Neuronal stem cell (in vitro differentiated cells): ENCODE measurements around the gene RNF11.
"Not testable (repeated sequence)": the region's sequence is repeated elsewhere in the genome, so short reads cannot be mapped to it uniquely, and the experiment has no call there.

Experiments used
- DNase-seq: peaks from one replicate; pipeline ENCODE4 v3.0.0-alpha.2; 2013; ENCODE audit warnings: low spot score
- H2AFZ ChIP-seq: one replicate; pipeline ENCODE4 v1.6.1; 2013; ENCODE audit warnings: mild to moderate bottlenecking, low read length, inconsistent platforms
- H2AK5ac ChIP-seq: 2 replicates; pipeline ENCODE4 v1.6.1; 2013; ENCODE audit warnings: low read depth, mild to moderate bottlenecking, inconsistent platforms, low read length, moderate library complexity, mixed read lengths
- H2BK120ac ChIP-seq: 2 replicates; pipeline ENCODE4 v1.6.1; 2013; ENCODE audit warnings: low read depth, mild to moderate bottlenecking, inconsistent platforms, low read length, moderate library complexity, mixed read lengths
- H2BK12ac ChIP-seq: one replicate; pipeline ENCODE4 v1.6.1; 2013; ENCODE audit warnings: low read length, inconsistent platforms
- H2BK15ac ChIP-seq: 2 replicates; pipeline ENCODE4 v1.6.1; 2013; ENCODE audit warnings: mild to moderate bottlenecking, low read length, inconsistent platforms, mixed read lengths
- H2BK5ac ChIP-seq: one replicate; pipeline ENCODE4 v1.6.1; 2013; ENCODE audit warnings: inconsistent platforms, mild to moderate bottlenecking, low read length, moderate library complexity
- H3K14ac ChIP-seq: one replicate; pipeline ENCODE4 v1.6.1; 2013; ENCODE audit warnings: low read length, inconsistent platforms
- H3K18ac ChIP-seq: 2 replicates; pipeline ENCODE4 v1.6.1; 2013; ENCODE audit warnings: low read length, inconsistent platforms
- H3K23ac ChIP-seq: 2 replicates; pipeline ENCODE4 v1.6.1; 2013; ENCODE audit warnings: low read depth, mild to moderate bottlenecking, mixed read lengths, low read length, inconsistent platforms; ENCODE audit not compliant: poor library complexity
- H3K27ac ChIP-seq: replicated peaks from 3 replicates; pipeline ENCODE4 v1.5.1; 2013; ENCODE audit warnings: low read length, inconsistent platforms
- H3K27me3 ChIP-seq, 3 experiments: 2 replicates each; pipeline ENCODE4 v1.6.1; 2013; ENCODE audit warnings: low read length in 3 of 3, mild to moderate bottlenecking in 2 of 3, inconsistent platforms in 1 of 3, low read depth in 1 of 3, mixed read lengths in 1 of 3, moderate library complexity in 1 of 3; ENCODE audit not compliant: control insufficient read depth in 3 of 3, insufficient read depth in 3 of 3
- H3K36me3 ChIP-seq, 2 donors: replicated peaks in 1 of 2; 2 replicates each; pipeline ENCODE4 v1.6.1; 2013; ENCODE audit warnings: low read length in 2 of 2; ENCODE audit not compliant: control insufficient read depth in 2 of 2, insufficient read depth in 2 of 2
- H3K4ac ChIP-seq: 2 replicates; pipeline ENCODE4 v1.6.1; 2013; ENCODE audit warnings: inconsistent platforms, mild to moderate bottlenecking, low read length, moderate library complexity
- H3K4me1 ChIP-seq, 2 donors: 1 replicate in 1 of 2; 2 replicates in 1 of 2; pipeline ENCODE4 v1.6.1; 2013; ENCODE audit warnings: low read length in 2 of 2, low read depth in 1 of 2; ENCODE audit not compliant: control insufficient read depth in 2 of 2, insufficient read depth in 1 of 2
- H3K4me2 ChIP-seq: one replicate; pipeline ENCODE4 v1.6.1; 2013; ENCODE audit warnings: mild to moderate bottlenecking, low read length, inconsistent platforms; ENCODE audit not compliant: insufficient read depth, poor library complexity, severe bottlenecking
- H3K4me3 ChIP-seq, 2 donors: 2 replicates each; pipeline ENCODE4 v1.5.1; 2013; ENCODE audit warnings: low read length in 2 of 2, mild to moderate bottlenecking in 2 of 2, inconsistent platforms in 1 of 2, moderate library complexity in 1 of 2
- H3K79me1 ChIP-seq: one replicate; pipeline ENCODE4 v1.6.1; 2013; ENCODE audit warnings: low read depth, mild to moderate bottlenecking, inconsistent platforms, low read length, moderate library complexity
- H3K9ac ChIP-seq: one replicate; pipeline ENCODE4 v1.6.1; 2013; ENCODE audit warnings: mild to moderate bottlenecking, low read depth, low read length, inconsistent platforms; ENCODE audit not compliant: poor library complexity
- H3K9me3 ChIP-seq, 2 donors: replicated peaks in 1 of 2; 2 replicates each; pipeline versions ENCODE3 to v1.6.1; 2013; ENCODE audit warnings: low read length in 2 of 2, mild to moderate bottlenecking in 2 of 2, inconsistent platforms in 1 of 2, low read depth in 1 of 2, mixed read lengths in 1 of 2, moderate library complexity in 1 of 2; ENCODE audit not compliant: control insufficient read depth in 2 of 2, insufficient read depth in 1 of 2
- H4K8ac ChIP-seq: one replicate; pipeline ENCODE4 v1.6.1; 2013; ENCODE audit warnings: low read depth, mild to moderate bottlenecking, inconsistent platforms, low read length, moderate library complexity
- H4K91ac ChIP-seq: one replicate; pipeline ENCODE4 v1.6.1; 2013; ENCODE audit warnings: low read length, low read depth, mild to moderate bottlenecking, inconsistent platforms; ENCODE audit not compliant: poor library complexity
- WGBS, 2 donors: extraction: QIAGEN DNeasy Blood & Tissue Kit; methylation state at CpG; one replicate each; pipeline ENCODE4 v1.1.7; 2013; ENCODE audit warnings: missing lambda C conversion rate in 2 of 2, mixed read lengths in 1 of 2; ENCODE audit not compliant: insufficient read length in 2 of 2, insufficient replicate concordance in 1 of 2; ENCODE audit errors: extremely low coverage in 2 of 2; 5-methylcytosine and 5-hydroxymethylcytosine counted together

Gene RNF11

DNA sequence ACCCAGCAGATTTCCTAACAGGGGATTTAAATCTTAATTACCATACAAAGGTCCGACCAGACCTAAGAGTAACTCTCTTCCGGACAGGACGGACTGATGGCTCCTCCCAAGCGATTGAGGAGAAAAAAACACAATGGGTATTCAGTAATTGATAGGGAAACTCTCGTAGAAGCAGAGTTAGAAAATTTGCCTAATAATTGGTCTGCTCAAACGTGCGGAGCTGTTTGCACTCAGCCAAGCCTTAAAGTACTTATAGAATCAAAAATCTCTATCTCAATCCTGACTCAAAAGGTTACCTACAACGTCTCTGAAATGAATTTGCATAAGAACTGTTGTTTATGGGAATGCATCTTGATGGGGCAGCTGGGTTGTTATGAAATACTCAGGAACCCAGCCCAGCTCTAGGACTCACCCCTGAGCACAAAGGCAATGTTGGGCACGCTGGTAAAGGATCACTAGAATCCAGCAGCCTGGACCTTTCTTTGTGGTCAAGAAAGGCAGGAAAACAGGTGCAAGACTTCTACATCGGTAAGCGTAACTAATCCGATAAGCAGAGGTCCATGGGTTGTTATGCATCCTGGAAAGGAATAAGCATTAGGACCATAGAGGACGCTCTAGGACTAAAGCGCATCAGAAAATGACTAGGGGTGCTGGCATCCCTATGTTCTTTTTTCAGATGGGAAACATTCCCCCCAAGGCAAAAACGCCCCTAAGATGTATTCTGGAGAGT lies 8.7 kb upstream of the RNF11 start:
- not testable (repeated sequence) for DNase-seq, H3K27me3 ChIP-seq, H4K91ac ChIP-seq, H4K8ac ChIP-seq, H3K18ac ChIP-seq, H2BK120ac ChIP-seq, H3K4ac ChIP-seq, H3K4me1 ChIP-seq, H3K23ac ChIP-seq, H2AFZ ChIP-seq, H3K27ac ChIP-seq, H2BK15ac ChIP-seq, H3K9me3 ChIP-seq, H3K14ac ChIP-seq, H3K36me3 ChIP-seq, H3K4me2 ChIP-seq, H3K79me1 ChIP-seq, H2BK5ac ChIP-seq, H2BK12ac ChIP-seq, H3K4me3 ChIP-seq, H2AK5ac ChIP-seq, H3K9ac ChIP-seq
- WGBS, 2 donors = no CpG with 5 or more reads among the region's 15 CpGs

GRCh38 chr1:51228471-51228870 lies 7.6 kb upstream of the RNF11 start:
- not testable (repeated sequence) for H2BK120ac ChIP-seq, H3K27ac ChIP-seq, H3K27me3 ChIP-seq, H2BK5ac ChIP-seq, H3K23ac ChIP-seq, H3K36me3 ChIP-seq, H2BK15ac ChIP-seq, H3K9me3 ChIP-seq, H3K4me2 ChIP-seq, H3K79me1 ChIP-seq, H3K4me3 ChIP-seq, H4K91ac ChIP-seq, H2AK5ac ChIP-seq, H3K9ac ChIP-seq, H2BK12ac ChIP-seq, H4K8ac ChIP-seq, H3K18ac ChIP-seq, H2AFZ ChIP-seq, H3K4ac ChIP-seq, H3K4me1 ChIP-seq, H3K14ac ChIP-seq, DNase-seq
- no CpG with 5 or more reads among the region's 11 CpGs for WGBS, 2 donors

GRCh38 chr1:51230501-51231078 lies 5.5 kb upstream of the RNF11 start:
- no peaks in the 10 kb centered on the region for H3K79me1 ChIP-seq
- H3K4me3 ChIP-seq = no peak overlapping the region
- no CpG with 5 or more reads among the region's 5 CpGs for WGBS, 2 donors
- H2BK120ac ChIP-seq = no peak overlapping the region
- no peak overlapping the region for H2AFZ ChIP-seq
- no peak overlapping the region for H3K18ac ChIP-seq
- H3K9me3 ChIP-seq = no peaks in the 10 kb centered on the region
- no peak overlapping the region for H3K9ac ChIP-seq
- no peaks in the 10 kb centered on the region for H3K36me3 ChIP-seq
- H3K27me3 ChIP-seq = peaks cover 0 to 3% (median 0%) of the 10 kb centered on the region in 3 experiments
- no peak overlapping the region for H2BK12ac ChIP-seq
- no peak overlapping the region for H3K4ac ChIP-seq
- H3K27ac ChIP-seq = no peak overlapping the region
- no peak overlapping the region for H3K4me2 ChIP-seq
- no peak overlapping the region for H3K23ac ChIP-seq
- no peak overlapping the region for H4K91ac ChIP-seq
- no peak overlapping the region for H2AK5ac ChIP-seq
- H3K14ac ChIP-seq = no peak overlapping the region
- peaks cover 4 to 9% of the 10 kb centered on the region in 2 donors for H3K4me1 ChIP-seq
- no peak overlapping the region for H4K8ac ChIP-seq
- no peak for DNase-seq
- no peak overlapping the region for H2BK15ac ChIP-seq
- H2BK5ac ChIP-seq = no peak overlapping the region

DNA sequence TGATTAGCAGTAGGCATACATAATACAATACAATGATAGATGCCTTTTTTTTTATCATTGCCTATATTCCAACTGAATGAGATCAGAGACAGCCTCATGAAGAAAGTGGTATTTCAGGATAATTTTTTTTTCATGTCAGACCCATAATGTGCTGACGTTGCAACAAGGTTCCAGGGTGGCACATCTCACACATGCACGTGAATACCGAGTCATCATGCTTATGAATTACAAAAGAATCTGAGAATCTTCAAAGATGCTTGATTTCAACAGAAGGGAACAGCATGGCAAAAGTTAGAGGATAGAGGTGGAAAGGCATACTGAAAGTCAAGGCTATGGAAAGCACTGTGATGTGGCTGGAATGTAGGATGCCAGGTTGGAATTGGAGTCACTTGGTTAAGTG lies 5.0 kb upstream of the RNF11 start:
- H3K27ac ChIP-seq = no peak overlapping the region
- no peak overlapping the region for H3K14ac ChIP-seq
- no peak overlapping the region for H3K9ac ChIP-seq
- no peak overlapping the region for H2BK5ac ChIP-seq
- peaks cover 0 to 3% (median 0%) of the 10 kb centered on the region in 3 experiments for H3K27me3 ChIP-seq
- H3K4ac ChIP-seq = no peak overlapping the region
- H3K4me3 ChIP-seq = no peak overlapping the region
- H2AFZ ChIP-seq = no peak overlapping the region
- no peak overlapping the region for H4K91ac ChIP-seq
- H2BK15ac ChIP-seq = no peak overlapping the region
- H3K23ac ChIP-seq = no peak overlapping the region
- no peaks in the 10 kb centered on the region for H3K9me3 ChIP-seq
- H2AK5ac ChIP-seq = no peak overlapping the region
- H2BK12ac ChIP-seq = no peak overlapping the region
- no peak for DNase-seq
- H3K18ac ChIP-seq = no peak overlapping the region
- H3K36me3 ChIP-seq = no peaks in the 10 kb centered on the region
- peaks cover 6 to 10% of the 10 kb centered on the region in 2 donors for H3K4me1 ChIP-seq
- peaks cover 1% of the 10 kb centered on the region for H3K79me1 ChIP-seq
- no peak overlapping the region for H4K8ac ChIP-seq
- no peak overlapping the region for H2BK120ac ChIP-seq
- WGBS, 2 donors = no CpG with 5 or more reads among the region's 3 CpGs
- H3K4me2 ChIP-seq = no peak overlapping the region
